ENCODE data around the gene ANKLE1.

Gene ANKLE1

GRCh38 chr19:17312189-17313113 is 30.8 kb downstream of the ANKLE1 start:
- DNase-seq (ENCODE audit: low spot score) = no peak
- TF ChIP-seq CTCF (IDR thresholded peaks at IDR 0.05; ENCODE audit: borderline replicate concordance, control extremely low read depth, extremely low read depth, insufficient read depth, missing control alignments) = no peak
- in situ Hi-C loops (cut with MboI; ENCODE audit: low sequenced_read_pairs, unreplicated experiment) = no loop called here

- TF ChIP-seq CTCF (IDR thresholded peaks at IDR 0.05; ENCODE audit: borderline replicate concordance, control extremely low read depth, extremely low read depth, insufficient read depth, missing control alignments) = no peak
- in situ Hi-C loops (cut with MboI; ENCODE audit: low sequenced_read_pairs, unreplicated experiment) = no loop called here
- DNase-seq (ENCODE audit: low spot score) = no peak
These were observed 32.4 kb downstream of the ANKLE1 start for GRCh38 chr19:17314007-17314593.

GRCh38 chr19:17318966-17319365 is 37.3 kb downstream of the ANKLE1 start:
- DNase-seq (ENCODE audit: low spot score) = no peak
- TF ChIP-seq CTCF (IDR thresholded peaks at IDR 0.05; ENCODE audit: borderline replicate concordance, control extremely low read depth, extremely low read depth, insufficient read depth, missing control alignments) = no peak
- in situ Hi-C loops (cut with MboI; ENCODE audit: low sequenced_read_pairs, unreplicated experiment) = no loop called here

- DNase-seq (ENCODE audit: low spot score) = no peak
- in situ Hi-C loops (cut with MboI; ENCODE audit: low sequenced_read_pairs, unreplicated experiment) = no loop called here
- no peak for TF ChIP-seq CTCF (IDR thresholded peaks at IDR 0.05; ENCODE audit: borderline replicate concordance, control extremely low read depth, extremely low read depth, insufficient read depth, missing control alignments)
These were observed 38.0 kb downstream of the ANKLE1 start for GRCh38 chr19:17319473-17320238.

GRCh38 chr19:17320435-17320834 is 38.7 kb downstream of the ANKLE1 start:
- no peak for TF ChIP-seq CTCF (IDR thresholded peaks at IDR 0.05; ENCODE audit: borderline replicate concordance, control extremely low read depth, extremely low read depth, insufficient read depth, missing control alignments)
- in situ Hi-C loops (cut with MboI; ENCODE audit: low sequenced_read_pairs, unreplicated experiment) = no loop called here
- no peak for DNase-seq (ENCODE audit: low spot score)
